C4-2B (cell line): ENCODE data around the gene TMEM109.

Source experiments
- ZFX ChIP-seq: fragments of 450-650 bp; IDR thresholded peaks from 2 replicates; pipeline ENCODE4 v1.6.1; 2017
- TF ChIP-seq, protein P1 (sequence below): fragments of 450-650 bp; conservative IDR thresholded peaks from 2 replicates; pipeline ENCODE4 v1.5.1; 2017; ENCODE audit warnings: mild to moderate bottlenecking

DNA sequence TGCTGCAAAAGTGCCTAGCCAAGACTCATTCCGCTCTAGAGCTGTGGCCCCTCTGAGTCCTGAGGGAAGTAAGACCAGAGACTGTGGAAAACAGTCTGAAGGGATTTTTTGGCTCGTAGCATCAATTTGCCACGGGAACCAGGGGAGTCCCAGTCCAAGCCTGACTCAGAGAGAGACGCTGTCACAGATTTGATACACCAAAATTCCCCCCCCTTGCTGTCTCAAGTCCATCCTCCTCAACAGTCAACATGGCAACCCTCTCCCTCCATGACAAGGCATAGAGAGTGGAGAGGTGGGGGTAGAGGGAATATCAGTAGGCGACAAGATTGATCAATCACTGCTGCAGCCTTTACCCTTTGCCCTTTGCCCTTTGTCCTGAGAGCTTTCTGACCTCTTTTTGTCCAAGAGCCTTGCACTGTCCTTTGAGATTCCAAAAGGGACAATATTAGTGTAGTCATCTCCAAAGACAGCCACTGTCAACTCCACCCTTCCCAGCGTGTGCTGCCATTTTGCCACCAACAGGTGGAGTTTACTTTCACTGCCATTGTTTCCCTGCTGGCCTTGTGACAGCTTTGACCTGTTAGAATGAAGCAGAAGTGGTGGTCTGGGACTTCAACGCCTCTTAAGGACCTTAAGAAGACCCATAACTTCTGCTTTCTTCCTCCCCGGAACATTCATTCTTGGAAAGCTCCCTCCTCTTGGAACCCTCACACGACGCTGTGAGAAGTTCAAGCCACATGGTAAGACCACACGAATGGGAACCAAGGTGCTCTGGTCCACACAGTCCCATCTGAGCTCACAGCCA lies 30.7 kb downstream of the TMEM109 start:
- TF ChIP-seq, protein P1, sequence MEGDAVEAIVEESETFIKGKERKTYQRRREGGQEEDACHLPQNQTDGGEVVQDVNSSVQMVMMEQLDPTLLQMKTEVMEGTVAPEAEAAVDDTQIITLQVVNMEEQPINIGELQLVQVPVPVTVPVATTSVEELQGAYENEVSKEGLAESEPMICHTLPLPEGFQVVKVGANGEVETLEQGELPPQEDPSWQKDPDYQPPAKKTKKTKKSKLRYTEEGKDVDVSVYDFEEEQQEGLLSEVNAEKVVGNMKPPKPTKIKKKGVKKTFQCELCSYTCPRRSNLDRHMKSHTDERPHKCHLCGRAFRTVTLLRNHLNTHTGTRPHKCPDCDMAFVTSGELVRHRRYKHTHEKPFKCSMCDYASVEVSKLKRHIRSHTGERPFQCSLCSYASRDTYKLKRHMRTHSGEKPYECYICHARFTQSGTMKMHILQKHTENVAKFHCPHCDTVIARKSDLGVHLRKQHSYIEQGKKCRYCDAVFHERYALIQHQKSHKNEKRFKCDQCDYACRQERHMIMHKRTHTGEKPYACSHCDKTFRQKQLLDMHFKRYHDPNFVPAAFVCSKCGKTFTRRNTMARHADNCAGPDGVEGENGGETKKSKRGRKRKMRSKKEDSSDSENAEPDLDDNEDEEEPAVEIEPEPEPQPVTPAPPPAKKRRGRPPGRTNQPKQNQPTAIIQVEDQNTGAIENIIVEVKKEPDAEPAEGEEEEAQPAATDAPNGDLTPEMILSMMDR = no peak
- TF ChIP-seq ZFX = no peak
